HL-60 (cell line): ENCODE data around the gene GLIS1.

Experiments used
- DNase-seq, 2 experiments: peaks; one replicate each; pipeline ENCODE4 v3.0.0-alpha.2; 2010 to 2020; ENCODE audit warnings: low read depth in 1 of 2, low spot score in 1 of 2
- H3K27ac ChIP-seq: fragments of 250-450 bp; sonication (Bioruptor Pico); replicated peaks from 2 replicates; pipeline ENCODE4 v1.5.1; 2020; ENCODE audit warnings: mild to moderate bottlenecking, moderate library complexity
- H3K27me3 ChIP-seq: fragments of 250-450 bp; sonication (Bioruptor Pico); 2 replicates; pipeline ENCODE4 v1.5.1; 2021; ENCODE audit warnings: mild to moderate bottlenecking, moderate library complexity; ENCODE audit not compliant: insufficient read depth, poor library complexity, severe bottlenecking
- H3K4me3 ChIP-seq: replicated peaks from 2 replicates; pipeline ENCODE4 v1.5.1; 2011; ENCODE audit warnings: mild to moderate bottlenecking, control low read depth, low read length; ENCODE audit not compliant: insufficient read depth
- CTCF ChIP-seq: IDR thresholded peaks from one replicate; pipeline ENCODE4 v1.5.1; 2011; ENCODE audit warnings: low read length, control low read depth, inconsistent platforms; ENCODE audit not compliant: insufficient read depth
- GABPA ChIP-seq: IDR thresholded peaks from 2 replicates; pipeline ENCODE4 v1.6.1; 2012; ENCODE audit warnings: low read depth
- POLR2AphosphoS5 ChIP-seq: IDR thresholded peaks from 2 replicates; pipeline ENCODE4 v1.6.1; 2012; ENCODE audit warnings: low read depth
- SPI1 ChIP-seq: IDR thresholded peaks from 2 replicates; pipeline ENCODE4 v1.6.1; 2012; ENCODE audit warnings: low read depth, mild to moderate bottlenecking, borderline replicate concordance
- TF ChIP-seq, protein P1 (sequence below): IDR thresholded peaks from 2 replicates; pipeline ENCODE4 v1.6.1; 2012; ENCODE audit warnings: low read depth; ENCODE audit not compliant: insufficient replicate concordance

The GLIS1 gene

GRCh38 chr1:53576381-53576801 lies 162.6 kb downstream of the GLIS1 start:
- no peak for TF ChIP-seq POLR2AphosphoS5
- TF ChIP-seq, protein P1, sequence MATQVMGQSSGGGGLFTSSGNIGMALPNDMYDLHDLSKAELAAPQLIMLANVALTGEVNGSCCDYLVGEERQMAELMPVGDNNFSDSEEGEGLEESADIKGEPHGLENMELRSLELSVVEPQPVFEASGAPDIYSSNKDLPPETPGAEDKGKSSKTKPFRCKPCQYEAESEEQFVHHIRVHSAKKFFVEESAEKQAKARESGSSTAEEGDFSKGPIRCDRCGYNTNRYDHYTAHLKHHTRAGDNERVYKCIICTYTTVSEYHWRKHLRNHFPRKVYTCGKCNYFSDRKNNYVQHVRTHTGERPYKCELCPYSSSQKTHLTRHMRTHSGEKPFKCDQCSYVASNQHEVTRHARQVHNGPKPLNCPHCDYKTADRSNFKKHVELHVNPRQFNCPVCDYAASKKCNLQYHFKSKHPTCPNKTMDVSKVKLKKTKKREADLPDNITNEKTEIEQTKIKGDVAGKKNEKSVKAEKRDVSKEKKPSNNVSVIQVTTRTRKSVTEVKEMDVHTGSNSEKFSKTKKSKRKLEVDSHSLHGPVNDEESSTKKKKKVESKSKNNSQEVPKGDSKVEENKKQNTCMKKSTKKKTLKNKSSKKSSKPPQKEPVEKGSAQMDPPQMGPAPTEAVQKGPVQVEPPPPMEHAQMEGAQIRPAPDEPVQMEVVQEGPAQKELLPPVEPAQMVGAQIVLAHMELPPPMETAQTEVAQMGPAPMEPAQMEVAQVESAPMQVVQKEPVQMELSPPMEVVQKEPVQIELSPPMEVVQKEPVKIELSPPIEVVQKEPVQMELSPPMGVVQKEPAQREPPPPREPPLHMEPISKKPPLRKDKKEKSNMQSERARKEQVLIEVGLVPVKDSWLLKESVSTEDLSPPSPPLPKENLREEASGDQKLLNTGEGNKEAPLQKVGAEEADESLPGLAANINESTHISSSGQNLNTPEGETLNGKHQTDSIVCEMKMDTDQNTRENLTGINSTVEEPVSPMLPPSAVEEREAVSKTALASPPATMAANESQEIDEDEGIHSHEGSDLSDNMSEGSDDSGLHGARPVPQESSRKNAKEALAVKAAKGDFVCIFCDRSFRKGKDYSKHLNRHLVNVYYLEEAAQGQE, result no peak
- H3K27ac ChIP-seq, result no peak overlapping the region
- no peak for DNase-seq
- H3K4me3 ChIP-seq, result no peak overlapping the region
- no peaks in the 10 kb centered on the region for H3K27me3 ChIP-seq

- H3K27me3 ChIP-seq, result no peaks in the 10 kb centered on the region
- no peak for DNase-seq
- H3K4me3 ChIP-seq, result no peak overlapping the region
- no peak for TF ChIP-seq GABPA
- no peak for TF ChIP-seq POLR2AphosphoS5
- no peak for TF ChIP-seq SPI1
- TF ChIP-seq, protein P1, result no peak
- no peak for TF ChIP-seq CTCF
- no peak overlapping the region for H3K27ac ChIP-seq
Observed at GRCh38 chr1:53575955-53576320, 163.0 kb downstream of the GLIS1 start.

GRCh38 chr1:53575141-53575954 lies 163.6 kb downstream of the GLIS1 start:
- peaks cover under 1% of the 10 kb centered on the region for H3K27me3 ChIP-seq
- TF ChIP-seq SPI1 (no peak), CTCF (no peak), POLR2AphosphoS5 (no peak), GABPA (no peak)
- TF ChIP-seq, protein P1, result no peak
- H3K27ac ChIP-seq, result no peak overlapping the region
- no peak for DNase-seq
- H3K4me3 ChIP-seq, result no peak overlapping the region
